CD4-positive, alpha-beta T cell (primary cell): Measurements from ENCODE around the gene UGT1A5. TPM values are rescaled to one million over a fixed set of nuclear protein-coding genes. Genes with fewer than 3 reads are reported as not detected.

Experiments used
- ATAC-seq: fragments of 200-7000 bp; cut with Tn5 transposase; one replicate; pipeline ENCODE4 v1.10.0; 2022; ENCODE audit warnings: mild to moderate bottlenecking; ENCODE audit not compliant: poor library complexity
- CTCF ChIA-PET: fragments of 350-600 bp; sonication (Branson Sonifier 250); formaldehyde crosslinking; loops from one replicate; lab custom pipeline; 2021; ENCODE audit warnings: antibody characterized with exemption, inconsistent platforms; lab: Charles Lee
- POLR2A ChIA-PET: fragments of 350-600 bp; sonication (Branson Sonifier 250); formaldehyde crosslinking; loops from one replicate; lab custom pipeline; 2021; ENCODE audit warnings: antibody characterized with exemption, inconsistent platforms; lab: Charles Lee
- DNase-seq, 14 experiments: peaks; one replicate each; pipeline ENCODE4 v3.0.0-alpha.2; 2013 to 2020; ENCODE audit warnings: mixed read lengths in 2 of 14
- H3K27ac ChIP-seq, 2 donors: one replicate each; pipeline versions ENCODE4 v1.5.1 to v1.7.0; 2013; ENCODE audit warnings: low read length in 2 of 2, low read depth in 1 of 2, mild to moderate bottlenecking in 1 of 2
- H3K27me3 ChIP-seq, 2 experiments: 1 replicate in 1 of 2; 2 replicates in 1 of 2; pipeline versions ENCODE4 v1.6.1 to v1.7.0; 2013; ENCODE audit warnings: low read length in 2 of 2, control low read depth in 1 of 2, mild to moderate bottlenecking in 1 of 2, moderate library complexity in 1 of 2; ENCODE audit not compliant: insufficient read depth in 2 of 2, control insufficient read depth in 1 of 2
- H3K36me3 ChIP-seq: one replicate; pipeline ENCODE4 v1.6.1; 2013; ENCODE audit warnings: low read length, control low read depth; ENCODE audit not compliant: insufficient read depth
- H3K4me1 ChIP-seq: one replicate; pipeline ENCODE4 v1.6.1; 2013; ENCODE audit warnings: low read length, control low read depth; ENCODE audit not compliant: insufficient read depth
- H3K4me3 ChIP-seq: one replicate; pipeline ENCODE4 v1.5.1; 2013; ENCODE audit warnings: mild to moderate bottlenecking, low read length, moderate library complexity
- H3K9me3 ChIP-seq, 2 experiments: 1 replicate in 1 of 2; 2 replicates in 1 of 2; pipeline versions ENCODE4 v1.6.1 to v1.7.0; 2013; ENCODE audit warnings: low read length in 2 of 2, mild to moderate bottlenecking in 2 of 2, control low read depth in 1 of 2, moderate library complexity in 1 of 2; ENCODE audit not compliant: control insufficient read depth in 1 of 2, insufficient read depth in 1 of 2
- H3K27ac Mint-ChIP-seq: one replicate; pipeline ENCODE4 v1.8.0; 2020; ENCODE audit warnings: mixed read lengths
- H3K27me3 Mint-ChIP-seq: one replicate; pipeline ENCODE4 v1.8.0; 2021; ENCODE audit warnings: mixed read lengths
- H3K36me3 Mint-ChIP-seq: one replicate; pipeline ENCODE4 v1.8.0; 2021; ENCODE audit warnings: low read depth, mixed read lengths
- H3K4me1 Mint-ChIP-seq: one replicate; pipeline ENCODE4 v1.8.0; 2021; ENCODE audit warnings: low read depth, mixed read lengths
- H3K4me3 Mint-ChIP-seq: one replicate; pipeline ENCODE4 v1.8.0; 2020; ENCODE audit warnings: mild to moderate bottlenecking, mixed read lengths
- H3K9me3 Mint-ChIP-seq: one replicate; pipeline ENCODE4 v1.8.0; 2020; ENCODE audit warnings: mixed read lengths
- CTCF ChIP-seq: fragments of 200-600 bp; IDR thresholded peaks from one replicate; pipeline ENCODE4 v1.8.0; 2022; ENCODE audit warnings: antibody characterized with exemption, mild to moderate bottlenecking
- intact Hi-C, 2 experiments: fragments of 100-400 bp; cut with DNase I in 1 of 2; cut with micrococcal nuclease in 1 of 2; formaldehyde crosslinking; loops; one replicate each; pipeline versions ENCODE4 v1.15.1 to v1.9.0; 2023 to 2025; cut with DNase I, micrococcal nuclease
- total RNA-seq, 174 experiments: library from RNA in 2 of 174; stranded (reverse) in 2 of 174; gene quantifications; one replicate each; pipeline ENCODE4 v1.2.3 and lab custom pipeline; 2021 to 2026

The UGT1A5 gene
- total RNA-seq, 2 experiments from 2014 or later: not detected

- DNase-seq (no peak), ATAC-seq (no peak)
- H3K27me3 Mint-ChIP-seq: peaks cover 49% of the 10 kb centered on the region
- H3K27ac ChIP-seq: no peak within 1 kb of the TSS
- peaks cover 15% of the 10 kb centered on the region for H3K9me3 Mint-ChIP-seq
- TF ChIP-seq CTCF: no peak
- H3K27ac Mint-ChIP-seq: no peak within 1 kb of the TSS
- ChIA-PET POLR2A (no interaction called here), CTCF (no interaction called here)
- H3K4me1 ChIP-seq: no peaks in the 10 kb centered on the region
- H3K4me3 ChIP-seq: no peak within 1 kb of the TSS
- H3K36me3 Mint-ChIP-seq: no peaks in the 10 kb centered on the region
- H3K4me3 Mint-ChIP-seq: no peak within 1 kb of the TSS
- intact Hi-C loops: no loop called here
- peaks cover 0 to 3% of the 10 kb centered on the region in 2 experiments for H3K27me3 ChIP-seq
- no peaks in the 10 kb centered on the region for H3K36me3 ChIP-seq
- H3K4me1 Mint-ChIP-seq: no peaks in the 10 kb centered on the region
- H3K9me3 ChIP-seq: peaks cover 0 to 15% of the 10 kb centered on the region in 2 experiments
These were observed 65.3 kb downstream of the UGT1A5 start, which contains the start of gene MROH2A for GRCh38 chr2:233778030-233778429. Gene MROH2A, plus strand, starts transcription at chr2:233778330. Its CDS starts 1,029 bp downstream, at chr2:233779359.

GRCh38 chr2:233779722-233780121 lies 67.0 kb downstream of the UGT1A5 start:
- no peak for TF ChIP-seq CTCF
- peaks cover 46% of the 10 kb centered on the region for H3K27me3 Mint-ChIP-seq
- POLR2A ChIA-PET: no interaction called here

GRCh38 chr2:233780771-233781170 lies 68.1 kb downstream of the UGT1A5 start:
- H3K27ac Mint-ChIP-seq: no peak overlapping the region
- CTCF ChIA-PET: no interaction called here

More at GRCh38 chr2:233779722-233780121, 67.0 kb downstream of the UGT1A5 start:
- no peak for ATAC-seq
- Histone ChIP-seq H3K9me3 (peaks cover 0 to 15% of the 10 kb centered on the region in 2 experiments), H3K27ac (no peak overlapping the region), H3K36me3 (no peaks in the 10 kb centered on the region), H3K4me3 (no peak overlapping the region), H3K4me1 (no peaks in the 10 kb centered on the region), H3K27me3 (peaks cover 0 to 3% of the 10 kb centered on the region in 2 experiments)
- Mint-ChIP-seq H3K9me3 (peaks cover 15% of the 10 kb centered on the region), H3K4me1 (no peaks in the 10 kb centered on the region), H3K36me3 (no peaks in the 10 kb centered on the region), H3K27ac (no peak overlapping the region), H3K4me3 (no peak overlapping the region)
- no peak for DNase-seq
- CTCF ChIA-PET: no interaction called here
- intact Hi-C loops: no loop called here

More at GRCh38 chr2:233780771-233781170, 68.1 kb downstream of the UGT1A5 start:
- peaks cover 45% of the 10 kb centered on the region for H3K27me3 Mint-ChIP-seq
- ATAC-seq: no peak
- POLR2A ChIA-PET: no interaction called here
- peaks cover 0 to 7% of the 10 kb centered on the region in 2 experiments for H3K9me3 ChIP-seq
- H3K27ac ChIP-seq: no peak overlapping the region
- H3K4me1 Mint-ChIP-seq: no peaks in the 10 kb centered on the region
- peaks cover 11% of the 10 kb centered on the region for H3K9me3 Mint-ChIP-seq
- no peaks in the 10 kb centered on the region for H3K36me3 Mint-ChIP-seq
- no peak overlapping the region for H3K4me3 ChIP-seq
- TF ChIP-seq CTCF: no peak
- DNase-seq: no peak
- H3K36me3 ChIP-seq: no peaks in the 10 kb centered on the region
- H3K4me3 Mint-ChIP-seq: no peak overlapping the region
- peaks cover 0 to 8% of the 10 kb centered on the region in 2 experiments for H3K27me3 ChIP-seq
- intact Hi-C loops: no loop called here
- H3K4me1 ChIP-seq: no peaks in the 10 kb centered on the region
